ENCODE measurements around the gene SLC37A3. TPM values are rescaled to one million over a fixed set of nuclear protein-coding genes. Genes with fewer than 3 reads are reported as not detected.

SLC37A3 gene
- total RNA-seq, 2 donors from 2014 or later = 37.4 to 55.7 TPM

- DNase-seq = no peak
- H3K4me1 ChIP-seq = no peaks in the 10 kb centered on the region
- H3K36me3 ChIP-seq (replicated peaks in 1 of 2; ENCODE audit: insufficient read depth in 1 of 2, low read depth in 2 of 2) = peaks cover 0 to 18% of the 10 kb centered on the region in 2 donors
- intact Hi-C loops (cut with DNase I) = no loop called here
- no peak overlapping the region for H3K27ac ChIP-seq
- H3K27me3 ChIP-seq = no peaks in the 10 kb centered on the region
- no peak for ATAC-seq
- WGBS, 2 donors = 93 to 96% methylated on average over 5 of the region's 5 CpGs
- no peak overlapping the region for H3K4me3 ChIP-seq
- no peak for TF ChIP-seq POLR2A (IDR thresholded peaks at IDR 0.05)
- TF ChIP-seq CTCF (IDR thresholded peaks at IDR 0.05) = no peak
- H3K9me3 ChIP-seq = no peaks in the 10 kb centered on the region
Observed at GRCh38 chr7:140333686-140334085, 64.6 kb downstream of the SLC37A3 start.

- Histone ChIP-seq H3K36me3 (replicated peaks in 1 of 2; ENCODE audit: insufficient read depth in 1 of 2, low read depth in 2 of 2) (peaks cover 0 to 18% of the 10 kb centered on the region in 2 donors), H3K27ac (no peak overlapping the region), H3K4me1 (no peaks in the 10 kb centered on the region), H3K4me3 (no peak overlapping the region), H3K9me3 (no peaks in the 10 kb centered on the region), H3K27me3 (no peaks in the 10 kb centered on the region)
- TF ChIP-seq POLR2A (IDR thresholded peaks at IDR 0.05) = no peak
- TF ChIP-seq CTCF (IDR thresholded peaks at IDR 0.05) = no peak
- intact Hi-C loops (cut with DNase I) = no loop called here
- no peak for ATAC-seq
- WGBS, 2 donors = 77 to 89% methylated on average over 10 of the region's 10 CpGs
- no peak for DNase-seq
Observed at GRCh38 chr7:140333223-140333622, 65.1 kb downstream of the SLC37A3 start.

GRCh38 chr7:140330595-140330994 lies 67.7 kb downstream of the SLC37A3 start:
- no peaks in the 10 kb centered on the region for H3K4me1 ChIP-seq
- WGBS, 2 donors = 89 to 90% methylated on average over 3 of the region's 3 CpGs
- H3K27ac ChIP-seq = no peak overlapping the region
- H3K9me3 ChIP-seq = no peaks in the 10 kb centered on the region
- H3K4me3 ChIP-seq = no peak overlapping the region
- TF ChIP-seq POLR2A (IDR thresholded peaks at IDR 0.05) = no peak
- no peak for TF ChIP-seq CTCF (IDR thresholded peaks at IDR 0.05)
- ATAC-seq = no peak
- intact Hi-C loops (cut with DNase I) = no loop called here
- no peaks in the 10 kb centered on the region for H3K27me3 ChIP-seq
- H3K36me3 ChIP-seq (replicated peaks in 1 of 2; ENCODE audit: insufficient read depth in 1 of 2, low read depth in 2 of 2) = peaks cover 0 to 14% of the 10 kb centered on the region in 2 donors
- DNase-seq = no peak

- no peaks in the 10 kb centered on the region for H3K9me3 ChIP-seq
- no peaks in the 10 kb centered on the region for H3K4me1 ChIP-seq
- no peak overlapping the region for H3K4me3 ChIP-seq
- DNase-seq (no peak), ATAC-seq (no peak)
- H3K27me3 ChIP-seq = no peaks in the 10 kb centered on the region
- H3K27ac ChIP-seq = no peak overlapping the region
- TF ChIP-seq CTCF (IDR thresholded peaks at IDR 0.05) (no peak), POLR2A (IDR thresholded peaks at IDR 0.05) (no peak)
- H3K36me3 ChIP-seq (replicated peaks in 1 of 2; ENCODE audit: insufficient read depth in 1 of 2, low read depth in 2 of 2) = peaks cover 0 to 9% of the 10 kb centered on the region in 2 donors
- intact Hi-C loops (cut with DNase I) = no loop called here
- 88 to 91% methylated on average over 13 of the region's 13 CpGs for WGBS, 2 donors
Observed at GRCh38 chr7:140330128-140330527, 68.2 kb downstream of the SLC37A3 start.

- ATAC-seq (no peak), DNase-seq (no peak)
- Histone ChIP-seq H3K4me3 (no peak overlapping the region), H3K27ac (no peak overlapping the region), H3K36me3 (replicated peaks in 1 of 2; ENCODE audit: insufficient read depth in 1 of 2, low read depth in 2 of 2) (no peaks in the 10 kb centered on the region), H3K4me1 (peaks cover 6% of the 10 kb centered on the region), H3K27me3 (no peaks in the 10 kb centered on the region), H3K9me3 (no peaks in the 10 kb centered on the region)
- 65 to 83% methylated on average over 7 of the region's 7 CpGs for WGBS, 2 donors
- TF ChIP-seq CTCF (IDR thresholded peaks at IDR 0.05) = no peak
- no peak for TF ChIP-seq POLR2A (IDR thresholded peaks at IDR 0.05)
- intact Hi-C loops (cut with DNase I) = no loop called here
Observed at GRCh38 chr7:140327261-140327661, 71.1 kb downstream of the SLC37A3 start.
